Psoas muscle (tissue), 8 donors: ENCODE data around the gene CKAP2. TPM values are rescaled to one million over a fixed set of nuclear protein-coding genes. Genes with fewer than 3 reads are reported as not detected.
"Not testable (repeated sequence)": the region's sequence is repeated elsewhere in the genome, so short reads cannot be mapped to it uniquely, and the experiment has no call there.

Source experiments
- ATAC-seq, 4 donors: fragments of 200-7000 bp; cut with Tn5 transposase; one replicate each; pipeline ENCODE4 v1.9.1; 2020; ENCODE audit warnings: moderate library complexity in 3 of 4, mild to moderate bottlenecking in 2 of 4
- DNase-seq, 2 donors: peaks; one replicate each; pipeline ENCODE4 v3.0.0-alpha.2; 2020
- H3K27ac ChIP-seq: fragments of 200-600 bp; one replicate; pipeline ENCODE4 v1.8.0; 2022
- H3K27me3 ChIP-seq, 3 donors: fragments of 200-600 bp in 1 of 3; one replicate each; pipeline versions ENCODE4 v1.6.1 to v1.8.0; 2013 to 2022; ENCODE audit warnings: low read length in 2 of 3, mild to moderate bottlenecking in 2 of 3, moderate library complexity in 1 of 3; ENCODE audit not compliant: insufficient read depth in 3 of 3
- H3K36me3 ChIP-seq, 2 donors: fragments of 200-600 bp in 1 of 2; one replicate each; pipeline versions ENCODE4 v1.6.1 to v1.8.0; 2013 to 2022; ENCODE audit warnings: low read depth in 1 of 2, mild to moderate bottlenecking in 1 of 2, moderate library complexity in 1 of 2; ENCODE audit not compliant: insufficient read depth in 1 of 2
- H3K4me1 ChIP-seq: fragments of 200-600 bp; one replicate; pipeline ENCODE4 v1.8.0; 2022
- H3K4me3 ChIP-seq: fragments of 200-600 bp; one replicate; pipeline ENCODE4 v1.8.0; 2022; ENCODE audit warnings: mild to moderate bottlenecking
- H3K9me3 ChIP-seq: fragments of 200-600 bp; one replicate; pipeline ENCODE4 v1.8.0; 2022
- WGBS, 3 donors: extraction: QIAGEN DNeasy Blood & Tissue Kit; methylation state at CpG; one replicate each; pipeline versions ENCODE4 v1.1.6 to v1.1.7; 2013; 5-methylcytosine and 5-hydroxymethylcytosine counted together
- intact Hi-C, 2 donors: fragments of 100-400 bp; cut with DNase I; formaldehyde crosslinking; loops; one replicate each; pipeline versions ENCODE4 v1.11.0 to v1.14.2; 2022
- long read RNA-seq, 2 donors: library from polyadenylated mRNA; unstranded; transcript quantifications; one replicate each; pipeline ENCODE4 v2.0.0, GENCODE V29; 2021
- polyA plus RNA-seq, 3 donors: library from polyadenylated mRNA; stranded (reverse); fragments of 200-250 nt; gene quantifications; one replicate each; pipeline ENCODE4 v1.2.3, GENCODE V29; 2013
- total RNA-seq, 4 donors: library from RNA; stranded (reverse); fragmentation: NEBNext Ultra II Directional in 2 of 4; extraction: Animal tissue kit (Norgen Biotek cat#: 25700) in 2 of 4; gene quantifications; one replicate each; pipeline versions ENCODE4 v1.2.1 to v1.2.4, GENCODE V29; 2021 to 2023
- TF ChIP-seq, protein P1 (sequence below): fragments of 200-600 bp; IDR thresholded peaks from one replicate; pipeline ENCODE4 v1.8.0; 2022; ENCODE audit warnings: antibody characterized with exemption
- donor health status: healthy with polysubstance abuse.
- donor health status: DM: no; HTN: no; CAD: no; lungs with moderate emphysema.
- donor health status: Bipolar disorder and iron deficiency.
- donor health status: healthy.
- donor health status: DM: yes; HTN: yes; CAD: no.
- donor health status: DM: no; HTN: no; CAD: no.
- donor health status: DM: no; HTN: no; CAD: no.
- donor health status: DM: yes; HTN: yes; CAD: no.

CKAP2 gene, protein sequence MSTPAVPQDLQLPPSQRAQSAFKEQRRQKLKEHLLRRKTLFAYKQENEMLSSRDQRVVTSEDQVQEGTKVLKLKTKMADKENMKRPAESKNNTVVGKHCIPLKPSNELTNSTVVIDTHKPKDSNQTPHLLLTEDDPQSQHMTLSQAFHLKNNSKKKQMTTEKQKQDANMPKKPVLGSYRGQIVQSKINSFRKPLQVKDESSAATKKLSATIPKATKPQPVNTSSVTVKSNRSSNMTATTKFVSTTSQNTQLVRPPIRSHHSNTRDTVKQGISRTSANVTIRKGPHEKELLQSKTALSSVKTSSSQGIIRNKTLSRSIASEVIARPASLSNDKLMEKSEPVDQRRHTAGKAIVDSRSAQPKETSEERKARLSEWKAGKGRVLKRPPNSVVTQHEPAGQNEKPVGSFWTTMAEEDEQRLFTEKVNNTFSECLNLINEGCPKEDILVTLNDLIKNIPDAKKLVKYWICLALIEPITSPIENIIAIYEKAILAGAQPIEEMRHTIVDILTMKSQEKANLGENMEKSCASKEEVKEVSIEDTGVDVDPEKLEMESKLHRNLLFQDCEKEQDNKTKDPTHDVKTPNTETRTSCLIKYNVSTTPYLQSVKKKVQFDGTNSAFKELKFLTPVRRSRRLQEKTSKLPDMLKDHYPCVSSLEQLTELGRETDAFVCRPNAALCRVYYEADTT
- 1 to 10 TPM; 1.7 to 8.0 (median 4.2) TPM for total RNA-seq
- 1 to 10 TPM; 1.1 to 5.4 (median 1.1) TPM for polyA plus RNA-seq
- long read RNA-seq, donor 1, partial matches to known transcripts: 0 of 3 reads
- long read RNA-seq, donor 1, other reads (novel, unspliced or antisense): 0 of 3 reads
- long read RNA-seq, donor 2, partial matches to known transcripts: 0 of 1 reads
- long read RNA-seq, donor 2, other reads (novel, unspliced or antisense): 0 of 1 reads

DNA sequence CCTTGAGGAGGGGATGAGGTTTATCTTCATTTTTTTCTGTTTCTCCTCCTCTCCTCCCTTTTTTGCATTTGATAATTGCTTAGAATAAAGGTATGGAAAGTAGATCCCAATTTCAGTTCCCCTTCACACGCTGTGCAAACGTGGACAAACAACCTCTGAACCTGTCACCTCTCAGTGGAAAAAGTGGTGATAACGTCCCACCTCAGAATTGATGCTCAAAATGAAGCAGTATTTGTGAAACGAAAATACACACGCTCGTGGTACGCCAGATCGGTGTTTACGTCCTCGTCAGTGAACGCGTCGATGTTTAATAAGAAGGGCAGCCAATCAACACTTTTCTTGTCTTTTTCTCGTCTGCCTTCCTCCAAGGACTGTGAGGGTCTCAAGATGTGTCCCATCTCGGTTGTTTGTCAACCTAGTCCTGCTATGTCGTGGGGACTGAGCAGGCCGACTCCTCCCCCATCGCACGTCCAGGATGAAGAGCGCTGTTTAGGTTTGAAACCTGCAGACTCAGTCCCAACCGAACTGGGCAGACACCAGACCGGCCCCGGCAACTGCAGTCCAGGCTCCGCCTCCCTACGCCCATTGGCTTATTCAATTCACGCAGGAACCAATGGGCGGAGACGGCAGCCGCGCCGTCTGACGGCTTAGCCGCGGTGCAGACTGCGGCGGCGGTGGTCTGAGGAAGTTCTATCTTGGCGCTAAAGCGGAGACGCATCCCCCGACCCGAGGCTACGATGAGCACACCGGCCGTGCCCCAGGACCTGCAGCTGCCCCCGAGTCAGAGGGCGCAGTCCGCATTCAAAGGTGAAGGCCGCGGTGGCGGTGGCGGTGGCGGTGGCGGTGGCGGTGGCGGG lies at the start of gene CKAP2:
CKAP2 (plus strand) TSS at position 659 of the 857 bp plus-strand sequence; CDS start at position 738, 79 bp downstream.
- no peaks in the 10 kb centered on the region for H3K27me3 ChIP-seq
- TF ChIP-seq, protein P1, sequence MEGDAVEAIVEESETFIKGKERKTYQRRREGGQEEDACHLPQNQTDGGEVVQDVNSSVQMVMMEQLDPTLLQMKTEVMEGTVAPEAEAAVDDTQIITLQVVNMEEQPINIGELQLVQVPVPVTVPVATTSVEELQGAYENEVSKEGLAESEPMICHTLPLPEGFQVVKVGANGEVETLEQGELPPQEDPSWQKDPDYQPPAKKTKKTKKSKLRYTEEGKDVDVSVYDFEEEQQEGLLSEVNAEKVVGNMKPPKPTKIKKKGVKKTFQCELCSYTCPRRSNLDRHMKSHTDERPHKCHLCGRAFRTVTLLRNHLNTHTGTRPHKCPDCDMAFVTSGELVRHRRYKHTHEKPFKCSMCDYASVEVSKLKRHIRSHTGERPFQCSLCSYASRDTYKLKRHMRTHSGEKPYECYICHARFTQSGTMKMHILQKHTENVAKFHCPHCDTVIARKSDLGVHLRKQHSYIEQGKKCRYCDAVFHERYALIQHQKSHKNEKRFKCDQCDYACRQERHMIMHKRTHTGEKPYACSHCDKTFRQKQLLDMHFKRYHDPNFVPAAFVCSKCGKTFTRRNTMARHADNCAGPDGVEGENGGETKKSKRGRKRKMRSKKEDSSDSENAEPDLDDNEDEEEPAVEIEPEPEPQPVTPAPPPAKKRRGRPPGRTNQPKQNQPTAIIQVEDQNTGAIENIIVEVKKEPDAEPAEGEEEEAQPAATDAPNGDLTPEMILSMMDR: no peak
- H3K27ac ChIP-seq: peak within 1 kb of the TSS; percentile 90
- peak within 1 kb of the TSS; percentile 81 for H3K4me3 ChIP-seq
- peaks cover 0 to 6% of the 10 kb centered on the region in 2 donors for H3K36me3 ChIP-seq
- H3K4me1 ChIP-seq: peaks cover 11% of the 10 kb centered on the region
- intact Hi-C loops: loop anchor here (5.0 to 10.0 kb wide), 5 partner anchors 197 to 450 kb away; partner anchors contain the start of gene SUGT1 (in 2 of the 2)
- DNase-seq (peak; percentile 93 to 95), ATAC-seq (peak; percentile 87 to 94 (median 91))
- WGBS, 3 donors: 0% methylated on average over 52 to 55 of the region's 56 CpGs
- no peaks in the 10 kb centered on the region for H3K9me3 ChIP-seq

DNA sequence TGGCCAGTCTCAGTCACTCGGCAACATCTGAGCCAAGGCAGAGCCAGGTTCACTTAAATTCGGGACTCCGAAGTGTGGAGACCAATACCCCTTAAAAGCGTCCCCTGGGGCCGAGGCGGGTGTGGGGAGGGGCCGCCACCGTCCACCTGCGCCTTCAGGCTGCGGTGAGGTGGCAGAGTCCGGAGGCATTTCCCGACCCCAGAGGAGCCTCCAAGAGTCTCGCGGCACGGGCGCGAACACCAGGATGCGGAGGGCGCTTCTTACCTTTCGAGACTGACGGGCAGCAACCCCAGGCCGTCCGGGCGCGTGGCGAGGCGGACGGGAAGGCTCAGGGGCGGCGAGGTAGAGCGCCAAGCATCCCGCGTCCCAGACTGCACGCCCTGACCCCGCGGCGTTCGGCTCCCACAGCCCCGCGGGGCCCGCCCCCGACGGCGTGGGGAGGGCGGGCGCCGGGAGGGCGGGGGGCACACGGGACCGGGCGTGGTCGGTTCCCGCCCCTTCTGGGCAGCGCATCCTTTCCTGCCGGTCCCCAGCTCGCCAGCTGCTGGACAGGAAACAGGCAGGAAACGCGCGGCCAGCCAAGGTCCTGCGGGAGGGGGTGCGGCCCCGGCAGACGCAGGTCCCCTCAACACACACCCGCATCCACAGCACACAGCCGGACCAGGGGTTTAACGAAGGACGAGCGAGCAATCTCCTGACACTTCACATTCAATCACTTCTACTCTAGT lies 49.3 kb upstream of the CKAP2 start, which contains the start of gene THSD1:
THSD1 (minus strand) TSS at position 406 of the 728 bp plus-strand sequence. CDS start 3,572 bp downstream, outside the sequence.
- peaks cover 0 to 3% of the 10 kb centered on the region in 2 donors for H3K36me3 ChIP-seq
- DNase-seq: peak; percentile 75 to 89
- peaks cover 0 to 12% (median 0%) of the 10 kb centered on the region in 3 donors for H3K27me3 ChIP-seq
- H3K27ac ChIP-seq: peak within 1 kb of the TSS; percentile 48
- H3K4me3 ChIP-seq: peak within 1 kb of the TSS; percentile 68
- no peaks in the 10 kb centered on the region for H3K9me3 ChIP-seq
- TF ChIP-seq, protein P1: no peak
- peak; percentile 65 to 89 (median 83) for ATAC-seq
- H3K4me1 ChIP-seq: no peaks in the 10 kb centered on the region
- WGBS, 3 donors: 0 to 1% (median 1%) methylated on average over 47 to 62 of the region's 68 CpGs
- intact Hi-C loops: no loop called here

DNA sequence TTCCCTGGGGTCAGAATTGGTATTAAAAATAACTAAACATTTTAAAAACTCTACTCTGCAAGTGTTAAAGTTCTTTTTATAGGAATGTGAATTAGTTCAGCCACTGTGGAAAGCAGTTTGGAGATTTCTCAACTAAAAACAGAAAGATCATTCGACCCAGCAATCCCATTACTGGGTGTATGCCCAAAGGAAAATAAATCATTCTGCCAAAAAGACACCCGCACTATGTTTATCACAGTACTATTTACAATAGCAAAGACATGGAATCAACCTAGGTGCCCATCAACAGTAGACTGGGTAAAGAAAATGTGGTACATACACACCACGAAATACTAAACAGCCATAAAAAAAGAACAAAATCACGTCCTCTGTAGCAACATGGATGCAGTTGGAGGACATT lies 48.6 kb upstream of the CKAP2 start:
- peak overlapping the region; percentile 41 for H3K27ac ChIP-seq
- WGBS, 3 donors: 27 to 41% (median 28%) methylated on average over 4 of the region's 4 CpGs
- TF ChIP-seq, protein P1: no peak
- ATAC-seq: peak in 1 of 4 donors; percentile 12
- H3K9me3 ChIP-seq: no peaks in the 10 kb centered on the region
- H3K36me3 ChIP-seq: peaks cover 0 to 10% of the 10 kb centered on the region in 2 donors
- no peaks in the 10 kb centered on the region for H3K4me1 ChIP-seq
- peak overlapping the region; percentile 68 for H3K4me3 ChIP-seq
- no peak for DNase-seq
- intact Hi-C loops: no loop called here
- H3K27me3 ChIP-seq: peaks cover 0 to 12% (median 0%) of the 10 kb centered on the region in 3 donors

DNA sequence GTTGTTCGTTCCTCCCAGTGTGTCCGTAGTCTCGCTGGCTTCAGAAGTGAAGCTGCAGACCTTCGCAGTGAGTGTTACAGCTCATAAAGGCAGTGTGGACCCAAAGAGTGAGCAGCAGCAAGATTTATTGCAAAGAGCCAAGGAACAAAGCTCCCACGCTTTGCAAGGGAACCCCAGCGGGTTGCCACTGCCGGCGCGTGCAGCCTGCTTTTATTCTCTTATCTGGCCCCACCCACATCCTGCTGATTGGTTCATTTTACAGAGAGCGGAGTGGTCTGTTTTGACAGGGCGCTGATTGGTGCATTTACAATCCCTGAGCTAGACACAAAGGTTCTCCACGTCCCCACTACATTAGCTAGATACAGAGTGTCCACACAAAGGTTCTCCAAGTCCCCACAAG lies 47.8 kb upstream of the CKAP2 start:
- intact Hi-C loops: not testable (repeated sequence)
- Histone ChIP-seq H3K36me3 (peaks cover 0 to 18% of the 10 kb centered on the region in 2 donors), H3K27me3 (peaks cover 0 to 12% (median 0%) of the 10 kb centered on the region in 3 donors)

DNA sequence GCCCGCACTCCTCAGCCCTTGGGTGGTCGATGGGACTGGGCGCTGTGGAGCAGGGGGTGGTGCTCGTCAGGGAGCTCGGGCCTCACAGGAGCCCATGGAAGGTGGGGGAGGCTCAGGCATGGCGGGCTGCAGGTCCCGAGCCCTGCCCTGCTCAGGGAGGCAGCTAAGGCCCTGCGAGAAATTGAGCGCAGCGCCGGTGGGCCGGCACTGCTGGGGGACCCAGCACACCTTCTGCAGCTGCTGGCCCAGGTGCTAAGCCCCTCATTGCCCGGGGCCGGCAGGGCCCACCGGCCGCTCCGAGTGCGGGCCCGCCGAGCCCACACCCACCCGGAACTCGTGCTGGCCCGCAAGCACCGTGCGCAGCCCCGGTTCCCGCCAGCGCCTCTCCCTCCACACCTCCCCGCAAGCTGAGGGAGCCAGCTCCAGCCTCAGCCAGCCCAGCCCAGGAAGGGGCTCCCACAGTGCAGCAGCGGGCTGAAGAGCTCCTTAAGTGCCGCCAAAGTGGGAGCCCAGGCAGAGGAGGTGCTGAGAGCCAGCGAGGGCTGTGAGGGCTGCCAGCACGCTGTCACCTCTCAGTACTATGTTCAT lies 47.1 kb upstream of the CKAP2 start:
- ATAC-seq, H3K4me1 ChIP-seq, intact Hi-C loops, H3K9me3 ChIP-seq, H3K4me3 ChIP-seq, H3K27ac ChIP-seq: not testable (repeated sequence)
- DNase-seq: peak in 1 of 2 donors; percentile 42
- peaks cover 0 to 12% (median 0%) of the 10 kb centered on the region in 3 donors for H3K27me3 ChIP-seq
- peaks cover 0 to 25% of the 10 kb centered on the region in 2 donors for H3K36me3 ChIP-seq
- WGBS, 3 donors: 94 to 97% (median 96%) methylated on average over 22 to 33 of the region's 33 CpGs

More for the DNA sequence above, 47.8 kb upstream of the CKAP2 start:
- not testable (repeated sequence) for H3K9me3 ChIP-seq, ATAC-seq, H3K4me3 ChIP-seq, DNase-seq, H3K27ac ChIP-seq, H3K4me1 ChIP-seq
- WGBS, 3 donors: 92% methylated on average over 12 of the region's 12 CpGs
